ENCODE measurements around the gene CCDC47. TPM values are rescaled to one million over a fixed set of nuclear protein-coding genes. Genes with fewer than 3 reads are reported as not detected.

The CCDC47 gene
- polyA plus RNA-seq, 1 donor (not counting 4 experiments of a cell fraction or from before 2014, with no cell fraction given): 86.4 TPM

DNA sequence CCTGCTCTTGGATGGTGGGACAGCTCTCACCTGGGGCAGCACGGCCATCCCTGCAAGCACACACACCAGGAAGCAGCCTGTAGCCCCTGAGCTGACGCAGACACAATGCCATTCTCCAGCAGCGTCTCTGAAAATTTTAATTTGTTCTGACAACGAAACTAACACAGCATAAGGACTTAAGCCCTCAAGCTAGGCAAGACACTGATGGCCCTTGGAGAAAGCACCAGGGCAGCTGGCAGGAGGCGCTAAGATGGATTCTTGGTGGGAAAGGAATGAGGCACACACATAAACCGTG lies 70.7 kb downstream of the CCDC47 start:
- H3K27ac ChIP-seq (ENCODE audit: control insufficient read depth, insufficient read depth, low read length): no peak overlapping the region
- no peaks in the 10 kb centered on the region for H3K9me1 ChIP-seq (ENCODE audit: control insufficient read depth, extremely low read depth, insufficient read depth, low read length)
- no peak overlapping the region for H3K9ac ChIP-seq (ENCODE audit: control insufficient read depth, extremely low read depth, insufficient read depth, low read length)
- DNase-seq (ENCODE audit: low read depth, low spot score): no peak
- H2AFZ ChIP-seq (ENCODE audit: control insufficient read depth, low read length): no peak overlapping the region
- dilution Hi-C loops (cut with MboI; ENCODE audit: extremely low pct_ligation_motif_present, low sequenced_read_pairs): no loop called here
- no peaks in the 10 kb centered on the region for H3K4me1 ChIP-seq (ENCODE audit: control insufficient read depth, extremely low read depth, insufficient read depth, low read length)
- no peak for FAIRE-seq
- peaks cover 0 to 15% of the 10 kb centered on the region in 2 experiments for H3K36me3 ChIP-seq (ENCODE audit: control insufficient read depth in 2 of 2, extremely low read depth in 1 of 2, insufficient read depth in 2 of 2, low read length in 2 of 2)
- H3K4me3 ChIP-seq (ENCODE audit: control insufficient read depth in 2 of 3, extremely low read depth in 1 of 3, insufficient read depth in 2 of 3, low read depth in 1 of 3, low read length in 3 of 3): no peak overlapping the region
- H3K9me3 ChIP-seq (ENCODE audit: control insufficient read depth, low read depth, low read length): no peaks in the 10 kb centered on the region
- H4K20me1 ChIP-seq (ENCODE audit: control insufficient read depth, extremely low read depth, insufficient read depth, low read length): no peaks in the 10 kb centered on the region
- H3K4me2 ChIP-seq (ENCODE audit: control insufficient read depth, extremely low read depth, insufficient read depth, low read depth, low read length): no peak overlapping the region
- no peak for TF ChIP-seq CTCF (optimal IDR thresholded peaks at IDR 0.05 in 1 of 3, IDR thresholded peaks at IDR 0.05 in 1 of 3, conservative IDR thresholded peaks at IDR 0.05 in 1 of 3; ENCODE audit: extremely low read depth in 1 of 3, insufficient read depth in 2 of 3, low read length in 3 of 3)
- no peak for TF ChIP-seq EZH2 (IDR thresholded peaks at IDR 0.05; ENCODE audit: low read length)
- no peaks in the 10 kb centered on the region for H3K27me3 ChIP-seq (ENCODE audit: control insufficient read depth, extremely low read depth, insufficient read depth, low read length)
- no peaks in the 10 kb centered on the region for H3K79me2 ChIP-seq (ENCODE audit: control insufficient read depth, insufficient read depth, low read length)

GRCh38 chr17:63701868-63702720 lies 71.3 kb downstream of the CCDC47 start:
- Histone ChIP-seq H3K4me1 (ENCODE audit: control insufficient read depth, extremely low read depth, insufficient read depth, low read length) (no peaks in the 10 kb centered on the region), H3K9me1 (ENCODE audit: control insufficient read depth, extremely low read depth, insufficient read depth, low read length) (no peaks in the 10 kb centered on the region), H3K9ac (ENCODE audit: control insufficient read depth, extremely low read depth, insufficient read depth, low read length) (no peak overlapping the region), H3K4me3 (ENCODE audit: control insufficient read depth in 2 of 3, extremely low read depth in 1 of 3, insufficient read depth in 2 of 3, low read depth in 1 of 3, low read length in 3 of 3) (no peak overlapping the region), H3K4me2 (ENCODE audit: control insufficient read depth, extremely low read depth, insufficient read depth, low read depth, low read length) (no peak overlapping the region), H3K79me2 (ENCODE audit: control insufficient read depth, insufficient read depth, low read length) (no peaks in the 10 kb centered on the region), H3K36me3 (ENCODE audit: control insufficient read depth in 2 of 2, extremely low read depth in 1 of 2, insufficient read depth in 2 of 2, low read length in 2 of 2) (peaks cover 0 to 15% of the 10 kb centered on the region in 2 experiments), H3K27me3 (ENCODE audit: control insufficient read depth, extremely low read depth, insufficient read depth, low read length) (no peaks in the 10 kb centered on the region), H2AFZ (ENCODE audit: control insufficient read depth, low read length) (no peak overlapping the region), H4K20me1 (ENCODE audit: control insufficient read depth, extremely low read depth, insufficient read depth, low read length) (no peaks in the 10 kb centered on the region), H3K9me3 (ENCODE audit: control insufficient read depth, low read depth, low read length) (no peaks in the 10 kb centered on the region), H3K27ac (ENCODE audit: control insufficient read depth, insufficient read depth, low read length) (no peak overlapping the region)
- no peak for TF ChIP-seq CTCF (optimal IDR thresholded peaks at IDR 0.05 in 1 of 3, IDR thresholded peaks at IDR 0.05 in 1 of 3, conservative IDR thresholded peaks at IDR 0.05 in 1 of 3; ENCODE audit: extremely low read depth in 1 of 3, insufficient read depth in 2 of 3, low read length in 3 of 3)
- FAIRE-seq (no peak), DNase-seq (ENCODE audit: low read depth, low spot score) (no peak)
- dilution Hi-C loops (cut with MboI; ENCODE audit: extremely low pct_ligation_motif_present, low sequenced_read_pairs): no loop called here
